ENCODE data around the gene PRKCQ.

PRKCQ gene

GRCh38 chr10:6570893-6571292 lies 9.2 kb downstream of the PRKCQ start:
- no peaks in the 10 kb centered on the region for H3K9me3 Mint-ChIP-seq
- no peak overlapping the region for H3K4me3 Mint-ChIP-seq
- DNase-seq (ENCODE audit: low spot score in 2 of 2), result no peak
- peaks cover 4% of the 10 kb centered on the region for H3K4me1 Mint-ChIP-seq
- H3K27me3 Mint-ChIP-seq, result peaks cover 22% of the 10 kb centered on the region
- no peak for ATAC-seq (ENCODE audit: low read depth)
- no peak overlapping the region for H3K27ac Mint-ChIP-seq
- no peaks in the 10 kb centered on the region for H3K36me3 Mint-ChIP-seq

GRCh38 chr10:6569259-6569658 lies 10.8 kb downstream of the PRKCQ start:
- H3K9me3 Mint-ChIP-seq, result no peaks in the 10 kb centered on the region
- DNase-seq (ENCODE audit: low spot score in 2 of 2) (no peak), ATAC-seq (ENCODE audit: low read depth) (no peak)
- H3K27me3 Mint-ChIP-seq, result peaks cover 20% of the 10 kb centered on the region
- no peak overlapping the region for H3K4me3 Mint-ChIP-seq
- H3K4me1 Mint-ChIP-seq, result peaks cover 4% of the 10 kb centered on the region
- no peak overlapping the region for H3K27ac Mint-ChIP-seq
- H3K36me3 Mint-ChIP-seq, result no peaks in the 10 kb centered on the region

- no peaks in the 10 kb centered on the region for H3K36me3 Mint-ChIP-seq
- H3K27me3 Mint-ChIP-seq, result peaks cover 28% of the 10 kb centered on the region
- no peak overlapping the region for H3K27ac Mint-ChIP-seq
- ATAC-seq (ENCODE audit: low read depth) (no peak), DNase-seq (ENCODE audit: low spot score in 2 of 2) (no peak)
- H3K4me1 Mint-ChIP-seq, result peaks cover 4% of the 10 kb centered on the region
- H3K4me3 Mint-ChIP-seq, result no peak overlapping the region
- no peaks in the 10 kb centered on the region for H3K9me3 Mint-ChIP-seq
Measured at GRCh38 chr10:6567884-6568283, 12.2 kb downstream of the PRKCQ start.

GRCh38 chr10:6567203-6567703 lies 12.8 kb downstream of the PRKCQ start:
- ATAC-seq (ENCODE audit: low read depth), result no peak
- no peaks in the 10 kb centered on the region for H3K9me3 Mint-ChIP-seq
- no peaks in the 10 kb centered on the region for H3K36me3 Mint-ChIP-seq
- no peak overlapping the region for H3K4me3 Mint-ChIP-seq
- DNase-seq (ENCODE audit: low spot score in 2 of 2), result no peak
- H3K27ac Mint-ChIP-seq, result no peak overlapping the region
- peaks cover 28% of the 10 kb centered on the region for H3K27me3 Mint-ChIP-seq
- peaks cover 4% of the 10 kb centered on the region for H3K4me1 Mint-ChIP-seq

- no peaks in the 10 kb centered on the region for H3K36me3 Mint-ChIP-seq
- no peak for DNase-seq (ENCODE audit: low spot score in 2 of 2)
- no peak for ATAC-seq (ENCODE audit: low read depth)
- no peak overlapping the region for H3K4me3 Mint-ChIP-seq
- peaks cover 26% of the 10 kb centered on the region for H3K27me3 Mint-ChIP-seq
- no peak overlapping the region for H3K27ac Mint-ChIP-seq
- peaks cover 4% of the 10 kb centered on the region for H3K4me1 Mint-ChIP-seq
- no peaks in the 10 kb centered on the region for H3K9me3 Mint-ChIP-seq
Measured at GRCh38 chr10:6565588-6565987, 14.5 kb downstream of the PRKCQ start.

- H3K27ac Mint-ChIP-seq, result no peak overlapping the region
- no peak overlapping the region for H3K4me3 Mint-ChIP-seq
- DNase-seq (ENCODE audit: low spot score in 2 of 2) (no peak), ATAC-seq (ENCODE audit: low read depth) (no peak)
- H3K36me3 Mint-ChIP-seq, result no peaks in the 10 kb centered on the region
- H3K27me3 Mint-ChIP-seq, result peaks cover 18% of the 10 kb centered on the region
- no peaks in the 10 kb centered on the region for H3K4me1 Mint-ChIP-seq
- H3K9me3 Mint-ChIP-seq, result no peaks in the 10 kb centered on the region
Measured at GRCh38 chr10:6564367-6564766, 15.7 kb downstream of the PRKCQ start.

- H3K4me3 Mint-ChIP-seq, result no peak overlapping the region
- no peaks in the 10 kb centered on the region for H3K9me3 Mint-ChIP-seq
- peaks cover 16% of the 10 kb centered on the region for H3K27me3 Mint-ChIP-seq
- no peaks in the 10 kb centered on the region for H3K4me1 Mint-ChIP-seq
- no peak overlapping the region for H3K27ac Mint-ChIP-seq
- DNase-seq (ENCODE audit: low spot score in 2 of 2) (no peak), ATAC-seq (ENCODE audit: low read depth) (no peak)
- no peaks in the 10 kb centered on the region for H3K36me3 Mint-ChIP-seq
Measured at GRCh38 chr10:6563731-6564130, 16.3 kb downstream of the PRKCQ start.

GRCh38 chr10:6563075-6563474 lies 17.0 kb downstream of the PRKCQ start:
- H3K27me3 Mint-ChIP-seq, result peaks cover 20% of the 10 kb centered on the region

GRCh38 chr10:6562221-6562620 lies 17.9 kb downstream of the PRKCQ start:
- Mint-ChIP-seq H3K36me3 (no peaks in the 10 kb centered on the region), H3K27ac (no peak overlapping the region), H3K4me1 (no peaks in the 10 kb centered on the region), H3K27me3 (peaks cover 20% of the 10 kb centered on the region), H3K9me3 (no peaks in the 10 kb centered on the region), H3K4me3 (no peak overlapping the region)
- DNase-seq (ENCODE audit: low spot score in 2 of 2) (no peak), ATAC-seq (ENCODE audit: low read depth) (no peak)

More at GRCh38 chr10:6563075-6563474, 17.0 kb downstream of the PRKCQ start:
- Mint-ChIP-seq H3K9me3 (no peaks in the 10 kb centered on the region), H3K36me3 (no peaks in the 10 kb centered on the region), H3K4me3 (no peak overlapping the region), H3K27ac (no peak overlapping the region), H3K4me1 (no peaks in the 10 kb centered on the region)
- no peak for ATAC-seq (ENCODE audit: low read depth)
- no peak for DNase-seq (ENCODE audit: low spot score in 2 of 2)

GRCh38 chr10:6561552-6561951 lies 18.5 kb downstream of the PRKCQ start:
- Mint-ChIP-seq H3K4me3 (no peak overlapping the region), H3K27ac (no peak overlapping the region), H3K27me3 (peaks cover 22% of the 10 kb centered on the region), H3K36me3 (no peaks in the 10 kb centered on the region), H3K4me1 (no peaks in the 10 kb centered on the region), H3K9me3 (no peaks in the 10 kb centered on the region)
- DNase-seq (ENCODE audit: low spot score in 2 of 2), result no peak
- no peak for ATAC-seq (ENCODE audit: low read depth)

- no peaks in the 10 kb centered on the region for H3K9me3 Mint-ChIP-seq
- no peak overlapping the region for H3K4me3 Mint-ChIP-seq
- DNase-seq (ENCODE audit: low spot score in 2 of 2) (no peak), ATAC-seq (ENCODE audit: low read depth) (no peak)
- no peaks in the 10 kb centered on the region for H3K36me3 Mint-ChIP-seq
- H3K4me1 Mint-ChIP-seq, result no peaks in the 10 kb centered on the region
- no peak overlapping the region for H3K27ac Mint-ChIP-seq
- H3K27me3 Mint-ChIP-seq, result peaks cover 21% of the 10 kb centered on the region
Measured at GRCh38 chr10:6558759-6559461, 21.2 kb downstream of the PRKCQ start.

- no peak for DNase-seq (ENCODE audit: low spot score in 2 of 2)
- no peaks in the 10 kb centered on the region for H3K36me3 Mint-ChIP-seq
- no peaks in the 10 kb centered on the region for H3K4me1 Mint-ChIP-seq
- no peaks in the 10 kb centered on the region for H3K9me3 Mint-ChIP-seq
- no peak overlapping the region for H3K27ac Mint-ChIP-seq
- no peak overlapping the region for H3K4me3 Mint-ChIP-seq
- H3K27me3 Mint-ChIP-seq, result peaks cover 19% of the 10 kb centered on the region
- ATAC-seq (ENCODE audit: low read depth), result no peak
Measured at GRCh38 chr10:6558272-6558671, 21.8 kb downstream of the PRKCQ start.

GRCh38 chr10:6553937-6554336 lies 26.1 kb downstream of the PRKCQ start:
- DNase-seq (ENCODE audit: low spot score in 2 of 2), result no peak
- no peak overlapping the region for H3K4me3 Mint-ChIP-seq
- H3K27me3 Mint-ChIP-seq, result peaks cover 21% of the 10 kb centered on the region
- no peaks in the 10 kb centered on the region for H3K4me1 Mint-ChIP-seq
- H3K27ac Mint-ChIP-seq, result no peak overlapping the region
- H3K36me3 Mint-ChIP-seq, result no peaks in the 10 kb centered on the region
- H3K9me3 Mint-ChIP-seq, result no peaks in the 10 kb centered on the region
- no peak for ATAC-seq (ENCODE audit: low read depth)

- no peak overlapping the region for H3K27ac Mint-ChIP-seq
- peak overlapping the region; percentile 37 for H3K4me3 Mint-ChIP-seq
- H3K27me3 Mint-ChIP-seq, result peaks cover 10% of the 10 kb centered on the region
- H3K9me3 Mint-ChIP-seq, result no peaks in the 10 kb centered on the region
- H3K36me3 Mint-ChIP-seq, result no peaks in the 10 kb centered on the region
- H3K4me1 Mint-ChIP-seq, result peaks cover 7% of the 10 kb centered on the region
- ATAC-seq (ENCODE audit: low read depth), result no peak
- no peak for DNase-seq (ENCODE audit: low spot score in 2 of 2)
Measured at GRCh38 chr10:6543431-6544005, 36.6 kb downstream of the PRKCQ start.

GRCh38 chr10:6542999-6543430 lies 37.1 kb downstream of the PRKCQ start:
- Mint-ChIP-seq H3K4me3 (peak overlapping the region; percentile 37), H3K36me3 (no peaks in the 10 kb centered on the region), H3K27ac (no peak overlapping the region), H3K27me3 (peaks cover 10% of the 10 kb centered on the region), H3K4me1 (peaks cover 7% of the 10 kb centered on the region), H3K9me3 (no peaks in the 10 kb centered on the region)
- ATAC-seq (ENCODE audit: low read depth) (no peak), DNase-seq (ENCODE audit: low spot score in 2 of 2) (no peak)

Data from memory B cell (primary cell).